GM18499 (cell line): Measurements from ENCODE around the gene MOGAT1.
"Not testable (repeated sequence)": the region's sequence is repeated elsewhere in the genome, so short reads cannot be mapped to it uniquely, and the experiment has no call there.

Experiments used
- ATAC-seq: cut with Tn5 transposase; IDR thresholded peaks from one replicate; pipeline ENCODE4 v1.9.1; 2021; ENCODE audit warnings: moderate number of reproducible peaks; ENCODE audit not compliant: insufficient read depth, unreplicated experiment

Gene MOGAT1

GRCh38 chr2:222736924-222737323 is 65.5 kb downstream of the MOGAT1 start:
- no peak for ATAC-seq

- ATAC-seq, result no peak
These were observed 66.9 kb downstream of the MOGAT1 start for GRCh38 chr2:222738312-222738711.

GRCh38 chr2:222738809-222739208 is 67.4 kb downstream of the MOGAT1 start:
- no peak for ATAC-seq

- no peak for ATAC-seq
These were observed 68.5 kb downstream of the MOGAT1 start for GRCh38 chr2:222739939-222740338.

GRCh38 chr2:222743251-222743812 is 71.9 kb downstream of the MOGAT1 start:
- ATAC-seq, result no peak

- no peak for ATAC-seq
These were observed 74.5 kb downstream of the MOGAT1 start for GRCh38 chr2:222745836-222746559.

- no peak for ATAC-seq
These were observed 76.2 kb downstream of the MOGAT1 start for GRCh38 chr2:222747526-222748160.

GRCh38 chr2:222750533-222750932 is 79.1 kb downstream of the MOGAT1 start:
- no peak for ATAC-seq

GRCh38 chr2:222751238-222751637 is 79.8 kb downstream of the MOGAT1 start:
- ATAC-seq, result no peak

- no peak for ATAC-seq
These were observed 80.6 kb downstream of the MOGAT1 start for GRCh38 chr2:222751821-222752719.

GRCh38 chr2:222752746-222753145 is 81.3 kb downstream of the MOGAT1 start:
- ATAC-seq, result no peak

GRCh38 chr2:222753251-222753824 is 81.9 kb downstream of the MOGAT1 start:
- ATAC-seq, result no peak

- no peak for ATAC-seq
These were observed 83.0 kb downstream of the MOGAT1 start for GRCh38 chr2:222754324-222754930.

- not testable (repeated sequence) for ATAC-seq
These were observed 84.1 kb downstream of the MOGAT1 start for GRCh38 chr2:222755593-222755992.

- ATAC-seq, result no peak
These were observed 84.9 kb downstream of the MOGAT1 start for GRCh38 chr2:222756362-222756831.

- ATAC-seq, result no peak
These were observed 85.6 kb downstream of the MOGAT1 start for GRCh38 chr2:222756951-222757650.
